Medulla oblongata (tissue), 1 donor: ENCODE data around the gene PGA3.
"Not testable (repeated sequence)": the region's sequence is repeated elsewhere in the genome, so short reads cannot be mapped to it uniquely, and the experiment has no call there.

ENCODE experiments used
- DNase-seq: peaks from one replicate; pipeline ENCODE4 v3.0.0-alpha.2; 2015; ENCODE audit errors: extremely low spot score

The PGA3 gene

DNA sequence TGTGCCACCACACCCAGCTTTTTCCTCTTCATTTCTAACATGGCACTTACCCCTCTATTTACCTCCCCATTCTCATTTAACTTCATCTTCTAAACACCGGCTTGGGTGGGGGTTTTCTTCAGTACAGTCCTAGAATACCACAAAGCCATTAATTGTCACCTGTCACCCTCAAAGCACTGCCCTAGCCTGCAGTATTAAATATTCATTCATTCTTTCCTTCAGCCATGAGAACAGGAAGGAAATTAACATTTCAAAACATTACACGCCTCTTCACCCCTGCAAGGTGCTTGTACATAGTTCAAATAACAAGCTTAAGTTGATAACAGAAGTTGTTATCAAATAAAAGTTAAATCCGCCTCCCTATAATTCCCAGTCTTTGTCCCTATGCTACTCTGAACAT, 31.4 kb upstream of the PGA3 start:
- no peak for DNase-seq

DNA sequence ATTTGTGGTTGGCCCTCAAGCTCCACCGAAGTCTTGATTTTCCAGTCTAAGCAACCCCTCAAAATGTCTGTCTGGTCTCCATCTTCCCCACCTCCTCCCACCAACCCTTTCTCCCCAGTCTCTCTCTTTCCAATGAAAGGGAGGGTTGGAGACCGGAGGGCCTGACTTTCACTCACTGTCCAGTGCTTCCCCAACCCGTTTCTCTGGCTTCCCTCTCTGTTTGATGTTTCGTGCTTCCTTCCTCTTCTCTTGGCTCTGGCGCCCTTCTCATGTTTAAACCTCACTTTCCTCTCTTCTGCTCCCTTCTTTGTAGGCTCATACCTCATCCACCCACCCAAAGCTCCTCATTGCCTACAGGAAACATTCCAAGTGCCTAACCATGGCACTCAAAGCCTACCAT, 31.0 kb upstream of the PGA3 start:
- DNase-seq: no peak

DNA sequence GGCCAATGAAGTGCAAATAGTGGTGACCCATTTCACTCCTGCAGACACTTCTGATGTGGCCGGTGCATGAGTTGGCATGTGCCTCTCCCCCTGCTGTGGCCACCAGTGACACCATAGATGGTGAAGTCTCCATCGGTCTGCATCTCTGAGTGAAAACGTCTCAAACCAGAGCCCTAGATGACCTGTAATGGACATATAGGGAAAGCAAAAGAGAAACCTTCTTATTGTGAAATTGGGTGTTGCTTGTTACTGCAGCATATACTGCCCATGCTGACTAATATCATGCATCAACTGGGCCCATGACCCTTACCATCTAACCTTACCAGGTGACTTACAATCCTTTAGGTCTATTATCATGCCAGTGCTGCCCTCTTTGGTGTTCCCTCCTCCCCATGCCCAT, 30.4 kb upstream of the PGA3 start:
- no peak for DNase-seq

DNA sequence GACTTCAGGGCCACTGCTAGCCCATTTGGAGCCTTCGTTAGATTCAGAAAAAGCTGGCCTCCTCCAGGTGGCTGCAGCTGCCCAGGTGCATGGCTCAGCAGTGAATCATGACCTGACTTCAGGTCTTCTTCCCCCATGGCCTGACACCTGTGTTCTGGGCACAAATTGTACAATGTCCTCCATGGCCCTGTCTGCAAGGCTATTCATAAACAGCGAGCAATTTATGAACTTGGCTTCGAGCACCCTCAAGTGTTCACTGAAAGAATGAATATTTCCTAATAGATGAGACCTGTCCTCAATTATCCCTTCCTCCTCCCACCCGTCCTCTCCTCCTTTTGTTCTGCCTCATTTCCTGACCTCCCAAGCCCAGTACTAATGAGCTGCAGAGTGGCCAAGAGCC, 29.9 kb upstream of the PGA3 start:
- DNase-seq: no peak

DNA sequence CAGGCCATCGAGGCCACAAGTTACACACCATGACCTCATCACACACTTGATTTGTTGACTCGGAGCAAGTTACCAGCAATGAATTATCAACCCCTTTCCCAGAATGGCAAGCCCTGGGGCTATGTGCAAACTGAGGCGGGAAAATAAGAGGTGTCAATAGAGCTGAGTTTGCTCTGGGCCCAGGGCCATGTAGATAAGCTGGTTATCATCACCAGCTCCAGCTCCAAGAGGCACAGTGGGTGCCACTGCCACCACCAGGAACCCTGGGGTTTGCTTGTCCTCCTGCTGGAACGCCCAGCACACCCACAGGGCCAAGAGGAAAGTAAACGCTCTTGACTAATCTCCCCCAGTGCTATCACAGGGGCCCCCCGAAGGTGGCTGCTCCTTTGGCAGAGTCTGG, 29.0 kb upstream of the PGA3 start:
- no peak for DNase-seq

DNA sequence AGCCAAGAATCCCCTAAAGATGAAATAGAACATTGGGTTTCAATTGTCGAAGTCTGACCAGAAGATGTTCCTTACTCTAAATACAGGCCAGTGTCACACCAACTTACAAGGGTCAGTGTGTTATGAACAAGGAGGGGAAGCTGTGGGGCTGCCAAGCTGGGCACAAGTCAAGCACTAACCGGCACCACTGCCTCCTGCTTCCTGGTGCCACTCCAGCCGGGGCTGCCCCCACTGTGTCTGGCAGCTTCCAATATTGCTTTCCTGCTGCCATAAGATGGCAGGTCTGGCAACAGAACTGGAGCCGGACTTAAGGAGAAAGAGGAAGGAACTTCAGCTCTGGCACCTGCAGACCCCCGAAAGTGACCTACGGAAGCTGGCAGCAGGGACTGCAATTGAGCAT, 28.4 kb upstream of the PGA3 start:
- DNase-seq: no peak

DNA sequence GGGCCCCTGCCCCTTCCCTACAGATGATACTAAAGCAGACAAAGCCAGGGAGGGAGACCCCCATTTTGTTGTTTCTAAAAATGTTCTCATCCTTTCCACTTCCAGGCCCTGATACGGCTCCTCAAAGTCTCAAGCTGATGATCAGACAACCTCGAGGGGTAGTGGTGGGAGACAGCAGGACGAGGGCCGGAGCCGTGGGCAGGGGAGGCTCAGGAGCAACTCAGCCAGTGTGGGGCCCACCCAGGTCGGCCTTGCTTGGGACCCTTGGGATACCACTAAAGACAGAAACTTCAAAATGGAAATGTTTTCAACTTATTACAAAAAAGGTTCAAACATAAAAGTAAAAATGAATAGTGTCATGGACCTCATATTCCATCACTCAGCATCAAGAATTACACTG, 26.9 kb upstream of the PGA3 start:
- no peak for DNase-seq

DNA sequence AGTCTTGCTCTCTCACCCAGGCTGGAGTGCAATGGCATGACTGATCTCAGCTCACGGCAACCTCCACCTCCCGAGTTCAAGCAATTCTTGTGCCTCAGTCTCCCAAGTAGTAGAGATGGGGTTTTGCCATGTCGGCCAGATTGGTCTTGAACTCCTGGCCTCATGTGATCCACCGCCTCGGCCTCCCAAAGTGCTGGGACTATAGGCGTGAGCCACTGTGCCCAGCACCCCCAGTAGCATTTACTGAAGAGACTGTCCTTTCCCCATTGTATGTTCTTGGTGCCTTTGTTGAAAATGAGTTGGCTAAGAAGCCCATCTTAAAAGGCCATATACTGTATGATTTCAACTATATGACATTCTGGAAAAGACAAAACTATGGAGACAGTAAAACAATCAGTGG, 23.1 kb upstream of the PGA3 start:
- DNase-seq: not testable (repeated sequence)

DNA sequence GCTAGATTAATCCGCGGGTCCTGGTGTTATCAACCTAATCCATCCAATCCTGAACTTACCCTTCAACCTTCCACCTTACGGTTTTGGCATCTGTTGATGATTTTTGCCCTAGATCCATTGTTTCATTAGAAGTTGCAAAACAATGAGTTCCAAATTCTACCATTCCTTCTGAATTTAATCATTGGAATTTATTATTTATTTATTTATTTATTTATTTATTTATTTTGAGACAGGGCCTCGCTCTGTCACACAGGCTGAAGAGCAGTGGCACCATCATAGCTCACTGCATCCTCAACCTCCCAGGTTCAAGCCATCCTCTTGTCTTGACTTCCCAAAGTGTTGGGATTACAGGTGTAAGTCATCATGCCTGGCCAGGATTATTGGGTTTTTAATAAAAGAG, 21.8 kb upstream of the PGA3 start:
- no peak for DNase-seq

DNA sequence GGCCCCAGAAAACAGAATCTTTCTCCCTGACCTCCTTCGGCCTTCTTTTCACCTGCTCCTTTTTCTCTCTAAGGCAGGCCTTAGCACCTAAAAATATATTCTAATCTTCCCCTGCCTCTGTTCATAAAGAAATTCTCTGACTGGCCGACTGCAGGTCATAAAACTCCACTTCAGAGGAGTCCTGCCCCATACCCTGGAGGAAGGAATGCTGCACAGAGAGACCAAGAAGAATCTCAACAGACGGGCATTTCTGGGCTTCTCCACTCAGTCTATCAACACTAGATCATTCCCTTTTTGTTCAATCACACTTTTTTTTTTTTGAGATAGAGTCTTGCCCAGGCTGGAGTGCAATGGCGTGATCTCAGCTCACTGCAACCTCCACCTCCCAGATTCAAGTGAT, 19.7 kb upstream of the PGA3 start:
- DNase-seq: no peak

DNA sequence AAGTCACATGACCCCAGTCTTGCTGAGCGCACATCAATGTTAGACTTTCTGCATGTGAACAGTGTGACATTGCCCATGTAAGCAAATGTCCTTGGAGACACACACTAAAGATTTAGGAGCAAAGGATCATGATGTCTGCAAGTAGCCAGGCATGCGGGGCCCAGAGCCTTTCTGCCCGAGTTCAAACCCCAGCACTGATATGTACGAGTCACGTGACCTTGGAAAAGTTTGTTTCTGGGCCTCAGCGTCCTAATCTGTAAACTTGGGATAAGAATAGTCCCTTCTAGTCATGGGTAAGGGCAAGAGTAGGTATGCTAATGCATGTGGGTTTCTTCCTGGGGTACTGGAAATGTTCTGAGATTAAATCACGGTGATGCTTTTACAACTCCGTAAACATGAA, 16.8 kb upstream of the PGA3 start:
- DNase-seq: no peak

DNA sequence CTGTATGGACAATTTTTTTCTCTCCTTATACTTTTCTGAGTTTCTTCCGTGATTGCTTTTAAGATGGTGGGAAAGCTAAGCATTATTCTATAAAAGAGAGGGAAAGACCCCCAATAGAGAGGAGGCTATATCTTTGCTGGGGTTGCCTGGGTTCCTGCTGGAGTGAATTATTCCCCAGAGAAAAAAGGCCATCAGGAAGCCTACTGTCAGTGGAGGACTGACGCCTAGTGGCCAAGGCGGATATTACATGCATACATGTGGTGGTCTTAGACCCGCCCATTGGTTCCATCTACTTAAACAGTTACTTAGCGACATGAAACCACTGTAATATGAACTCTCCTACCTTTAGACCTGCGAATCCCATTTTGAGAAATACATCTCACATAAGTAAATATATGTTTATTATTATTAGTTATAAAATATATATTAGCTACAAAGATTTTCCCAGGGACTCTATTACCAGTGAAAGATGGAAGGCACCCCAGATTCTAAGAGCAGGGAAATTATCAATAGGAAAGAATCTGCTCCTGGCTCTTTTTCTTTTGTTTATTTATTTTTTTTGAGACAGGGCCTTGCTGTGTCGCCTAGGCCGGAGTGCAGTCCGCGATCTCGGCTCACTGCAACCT, 15.7 kb upstream of the PGA3 start:
- DNase-seq: peak; percentile 79

DNA sequence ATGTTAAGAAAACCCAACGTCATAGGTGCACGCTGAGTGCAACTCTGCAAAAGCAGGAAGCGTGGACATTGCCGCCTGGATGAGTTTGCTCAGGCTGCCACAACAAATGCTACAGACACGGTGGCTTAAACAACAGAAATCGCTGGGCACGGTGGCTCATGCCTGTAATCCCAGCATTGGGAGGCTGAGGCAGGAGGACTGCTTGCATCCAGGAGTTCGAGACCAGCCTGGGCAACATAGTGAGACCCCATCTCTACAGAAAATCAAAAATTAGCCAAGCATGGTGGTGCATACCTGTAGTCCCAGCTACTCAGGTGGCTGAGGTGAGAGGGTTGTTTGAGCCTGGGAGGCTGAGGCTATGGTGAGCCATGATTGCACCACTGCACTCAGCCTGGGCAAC, 13.4 kb upstream of the PGA3 start:
- DNase-seq: no peak

DNA sequence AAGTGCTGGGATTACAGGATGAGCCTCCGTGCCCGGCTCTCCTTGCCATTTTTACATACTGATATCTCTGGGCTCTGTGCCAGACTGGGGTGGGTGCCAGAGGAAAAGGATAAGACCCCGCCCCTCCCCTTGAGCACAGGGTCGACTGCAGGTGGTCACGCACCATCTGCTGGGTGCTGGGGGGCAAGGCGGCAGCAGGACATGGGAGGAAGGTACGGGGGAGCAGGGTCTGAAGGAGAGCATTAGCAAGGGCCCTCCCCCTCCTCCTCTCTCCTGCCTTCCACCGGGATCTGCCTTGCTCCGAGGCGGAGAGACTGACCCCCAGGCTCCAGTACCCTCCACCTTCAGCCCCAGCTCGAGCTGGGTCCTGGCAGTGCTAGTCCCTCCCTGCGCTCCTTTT, 9.7 kb upstream of the PGA3 start:
- DNase-seq: no peak

DNA sequence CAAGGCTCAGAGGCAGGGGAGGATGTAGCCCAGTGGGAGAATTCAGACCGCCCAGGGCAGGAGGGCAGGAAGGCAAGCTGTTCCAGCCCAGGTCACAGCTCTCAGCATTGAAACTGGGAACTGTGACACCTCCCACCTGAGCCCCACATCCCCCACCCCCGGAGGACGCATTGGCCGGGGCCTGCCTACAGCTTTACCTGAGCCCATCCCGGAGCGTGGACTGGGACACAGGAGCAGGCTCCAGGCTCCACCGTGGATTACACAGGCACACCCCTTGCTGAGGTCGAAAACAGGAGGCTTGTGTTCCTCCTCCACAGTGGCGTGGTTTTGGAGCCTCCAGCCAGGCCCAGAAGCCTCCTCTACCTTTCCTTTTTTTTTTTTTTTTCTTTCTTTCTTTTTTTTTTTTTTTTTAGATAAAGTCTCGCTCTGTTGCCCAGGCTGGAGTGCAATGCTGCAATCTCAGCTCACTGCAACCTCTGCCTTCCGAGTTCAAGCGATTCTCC, 9.1 kb upstream of the PGA3 start:
- DNase-seq: no peak

DNA sequence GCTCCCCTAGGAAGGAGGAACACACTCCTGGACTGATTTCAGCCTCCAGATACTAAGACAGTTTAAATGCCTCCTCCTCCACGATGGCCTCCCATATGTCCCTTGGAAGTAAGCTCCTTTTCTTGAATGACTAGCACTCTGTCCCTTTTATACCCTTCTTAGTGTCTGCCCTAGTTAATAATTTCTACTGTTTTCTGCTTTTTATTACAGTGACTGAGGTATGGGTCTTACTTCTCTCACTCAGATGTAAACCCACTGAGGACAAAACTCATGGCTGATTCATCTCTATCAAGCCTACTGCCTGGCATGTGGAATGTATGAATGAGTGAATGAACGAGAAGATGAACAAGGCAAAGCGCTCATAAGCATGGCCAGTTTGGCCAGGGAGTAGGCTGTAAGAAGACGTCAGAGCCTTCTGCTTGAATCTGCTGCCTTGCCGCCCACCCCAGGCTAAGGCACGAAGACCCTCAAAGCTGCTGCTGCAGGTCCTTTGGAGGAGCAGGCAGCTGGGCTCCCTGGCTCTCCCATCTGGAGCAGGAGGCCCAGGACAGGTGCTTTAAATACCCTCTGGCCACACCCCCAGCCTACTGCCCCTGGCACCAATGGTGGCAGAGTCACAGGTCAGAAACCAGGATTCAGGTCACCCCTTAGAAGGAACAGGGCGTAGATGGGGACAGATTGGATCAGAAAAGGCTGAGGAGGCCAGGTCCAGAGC, 8.2 kb upstream of the PGA3 start:
- no peak for DNase-seq

DNA sequence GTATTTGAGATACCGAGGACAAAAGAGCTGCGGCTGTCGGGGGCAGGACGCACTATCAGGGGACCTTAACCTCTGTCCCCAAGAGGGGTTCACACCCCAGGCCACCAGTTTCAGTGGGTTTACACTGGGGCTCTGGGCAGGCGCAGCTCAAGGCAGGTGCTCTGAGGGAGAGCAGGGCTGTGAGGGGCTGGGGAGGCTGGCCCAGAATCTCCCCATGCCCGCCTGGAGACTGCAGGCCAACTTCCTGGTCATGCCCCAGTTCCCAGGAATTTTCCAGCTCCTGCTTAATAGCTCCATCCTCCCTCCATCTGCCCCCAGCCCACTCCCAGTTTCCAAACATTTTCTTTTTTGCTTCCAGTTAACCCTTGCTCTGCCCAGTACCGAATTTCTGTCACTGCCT, 7.6 kb upstream of the PGA3 start:
- no peak for DNase-seq

DNA sequence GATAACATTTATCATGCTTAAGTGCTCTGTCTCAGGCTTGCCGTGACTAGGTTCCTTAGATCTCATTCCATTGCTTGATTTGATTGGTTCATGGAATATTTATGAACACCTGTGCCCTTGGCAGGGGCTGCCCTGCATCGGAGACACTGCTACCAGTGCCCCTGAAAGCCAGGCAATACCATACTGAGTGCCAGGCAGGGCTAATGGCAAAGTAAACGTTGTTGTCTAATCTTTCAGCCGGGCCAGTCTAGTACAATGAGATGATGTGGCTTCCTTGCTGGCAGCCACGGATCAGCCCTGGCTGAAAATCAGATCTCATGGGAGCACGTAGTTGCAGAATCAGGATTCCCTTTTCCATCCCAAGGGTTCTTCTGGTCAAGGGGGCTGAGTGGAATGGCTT, 5.0 kb upstream of the PGA3 start:
- no peak for DNase-seq

DNA sequence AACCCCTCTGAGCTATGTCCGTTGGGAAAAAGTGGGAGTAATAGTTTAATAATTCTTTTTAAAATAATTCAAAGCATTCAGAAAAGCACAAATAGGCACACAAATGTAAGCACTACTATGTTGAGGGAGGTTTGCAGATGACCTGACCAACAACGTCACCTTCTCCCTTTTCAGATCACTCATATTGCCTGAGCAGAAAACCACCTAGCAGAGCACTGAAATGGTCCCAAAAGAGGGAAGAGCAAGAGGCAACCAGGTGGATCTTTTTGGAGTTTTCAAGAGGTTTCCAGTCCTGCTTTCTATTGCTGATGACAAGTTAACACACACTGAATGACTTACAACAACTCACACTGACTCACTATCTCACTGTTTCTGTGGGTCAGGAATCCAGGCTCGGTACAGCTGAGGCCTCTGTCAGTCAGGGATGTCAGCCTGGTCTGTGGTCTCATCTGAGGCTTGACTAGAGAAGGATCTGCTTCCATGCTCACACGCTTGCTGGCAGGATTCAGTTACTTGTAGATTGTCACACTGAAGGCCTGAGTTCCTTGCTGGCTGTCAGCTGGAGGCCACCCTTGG, 4.3 kb upstream of the PGA3 start:
- no peak for DNase-seq

DNA sequence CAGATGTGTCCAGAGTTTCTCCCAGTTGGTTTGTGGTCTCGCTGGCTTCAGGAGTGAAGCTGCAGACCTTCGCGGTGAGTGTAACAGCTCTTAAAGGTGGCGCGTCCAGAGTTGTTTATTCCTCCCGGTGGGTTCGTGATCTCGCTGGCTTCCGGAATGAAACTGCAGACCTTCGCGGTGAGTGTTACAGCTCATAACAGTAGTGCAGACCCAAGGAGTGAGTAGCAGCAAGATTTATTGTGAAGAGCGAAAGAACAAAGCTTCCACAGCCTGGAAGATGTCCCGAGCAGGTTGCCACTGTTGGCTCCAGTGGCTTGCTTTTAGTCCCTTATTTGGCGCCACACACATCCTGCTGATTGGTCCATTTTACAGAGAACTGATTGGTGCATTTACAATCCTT, 1.8 kb upstream of the PGA3 start:
- no peak for DNase-seq

DNA sequence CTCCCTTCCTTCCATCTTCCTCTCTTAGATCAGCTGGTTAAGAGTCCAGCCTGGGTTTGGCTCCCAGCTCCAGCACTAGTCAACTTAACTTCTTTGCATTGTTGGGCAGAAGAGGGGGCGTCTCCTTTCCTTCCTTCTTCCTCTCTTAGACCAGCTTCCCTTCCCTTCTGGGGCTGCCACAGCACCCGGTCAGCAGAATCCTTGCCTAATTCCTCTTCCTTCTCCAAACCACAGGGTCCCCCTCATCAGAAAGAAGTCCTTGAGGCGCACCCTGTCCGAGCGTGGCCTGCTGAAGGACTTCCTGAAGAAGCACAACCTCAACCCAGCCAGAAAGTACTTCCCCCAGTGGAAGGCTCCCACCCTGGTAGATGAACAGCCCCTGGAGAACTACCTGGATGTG, 558 bp downstream of the PGA3 start:
- DNase-seq: not testable (repeated sequence)

DNA sequence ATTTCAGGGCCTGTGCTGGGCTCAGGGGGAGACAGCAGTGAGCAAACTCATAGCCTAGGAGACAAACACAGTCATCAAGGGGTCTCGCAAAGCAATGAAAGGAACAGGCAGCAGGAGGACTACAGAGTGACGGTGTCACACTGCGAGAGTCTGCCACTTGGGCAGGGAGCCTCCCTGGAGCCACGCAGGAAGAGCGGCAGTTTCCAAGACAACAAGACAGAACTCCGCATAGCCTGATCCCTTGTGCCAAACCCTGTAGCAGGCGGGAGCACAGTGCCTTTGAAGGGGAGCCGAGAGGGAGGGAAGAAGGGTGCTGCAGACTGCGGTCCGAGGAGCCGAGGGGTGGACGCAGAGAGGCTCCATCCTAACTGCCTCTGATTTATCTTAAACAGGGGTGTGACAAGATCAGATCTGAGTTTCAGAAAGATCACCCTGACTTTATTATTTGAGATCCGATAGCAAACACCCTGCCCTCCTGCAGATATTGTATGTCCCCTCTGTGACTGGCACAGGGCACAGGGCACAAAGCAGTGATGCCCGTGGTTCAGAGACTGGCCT, 1.3 kb downstream of the PGA3 start:
- DNase-seq: not testable (repeated sequence)
